SJCRH30 (cell line): ENCODE measurements around the gene TMEM14B. TPM values are rescaled to one million over a fixed set of nuclear protein-coding genes. Genes with fewer than 3 reads are reported as not detected.
"Not testable (repeated sequence)": the region's sequence is repeated elsewhere in the genome, so short reads cannot be mapped to it uniquely, and the experiment has no call there.

Experiments used
- DNase-seq, 2 experiments: peaks; one replicate each; pipeline ENCODE4 v3.0.0-alpha.2; 2015 to 2020
- H3K27ac ChIP-seq: fragments of 250-450 bp; sonication (Bioruptor Pico); 2 replicates; pipeline ENCODE4 v1.5.1; 2020; ENCODE audit warnings: mild to moderate bottlenecking, moderate library complexity
- H3K27me3 ChIP-seq: fragments of 250-450 bp; sonication (Bioruptor Pico); 2 replicates; pipeline ENCODE4 v1.5.1; 2020; ENCODE audit warnings: mild to moderate bottlenecking, moderate library complexity
- H3K36me3 ChIP-seq: fragments of 250-450 bp; sonication (Bioruptor Pico); 2 replicates; pipeline ENCODE4 v1.5.1; 2020; ENCODE audit warnings: mild to moderate bottlenecking, moderate library complexity
- H3K4me1 ChIP-seq: fragments of 250-450 bp; sonication (Bioruptor Pico); 2 replicates; pipeline ENCODE4 v1.5.1; 2020; ENCODE audit warnings: mild to moderate bottlenecking, moderate library complexity
- H3K4me3 ChIP-seq: fragments of 250-450 bp; sonication (Bioruptor Pico); 2 replicates; pipeline ENCODE4 v1.5.1; 2020; ENCODE audit warnings: mild to moderate bottlenecking, moderate library complexity
- H3K9me3 ChIP-seq: fragments of 250-450 bp; sonication (Bioruptor Pico); replicated peaks from 2 replicates; pipeline ENCODE4 v1.5.1; 2020; ENCODE audit warnings: mild to moderate bottlenecking, moderate library complexity
- total RNA-seq: library from RNA; depleted of rRNA; stranded (reverse); fragments of >200 nt; shearing (Covaris generic); gene quantifications from 2 replicates; pipeline ENCODE4 v1.2.3, GENCODE V29; 2014; rRNA removed

TMEM14B gene
- total RNA-seq: 68.8 and 73.7 TPM in 2 replicates

- peak within 1 kb of the TSS; percentile 37; the same call in 1 of the 2 replicates for H3K27ac ChIP-seq
- peak; percentile 96 for DNase-seq
- H3K36me3 ChIP-seq: peaks cover 2% of the 10 kb centered on the region; the same call in 1 of the 2 replicates
- no peaks in the 10 kb centered on the region for H3K9me3 ChIP-seq
- peak within 1 kb of the TSS; percentile 66 for H3K4me3 ChIP-seq
- no peaks in the 10 kb centered on the region for H3K27me3 ChIP-seq
- no peaks in the 10 kb centered on the region for H3K4me1 ChIP-seq
Measured at GRCh38 chr6:10747251-10747972, at the start of gene TMEM14B. TMEM14B (plus strand) TSS chr6:10747805; CDS start chr6:10749246, 1,441 bp downstream.

- Histone ChIP-seq H3K27me3 (no peaks in the 10 kb centered on the region), H3K4me3 (no peak overlapping the region), H3K36me3 (no peaks in the 10 kb centered on the region), H3K9me3 (no peaks in the 10 kb centered on the region), H3K4me1 (no peaks in the 10 kb centered on the region), H3K27ac (no peak overlapping the region)
- DNase-seq: no peak
Measured at GRCh38 chr6:10713962-10714361, 33.6 kb upstream of the TMEM14B start.

GRCh38 chr6:10719296-10719963 is 28.2 kb upstream of the TMEM14B start:
- Histone ChIP-seq H3K27me3 (no peaks in the 10 kb centered on the region), H3K4me3 (no peak overlapping the region), H3K36me3 (no peaks in the 10 kb centered on the region), H3K9me3 (no peaks in the 10 kb centered on the region), H3K4me1 (0 out of 2 replicates have a peak, but pooled peaks cover 2% of the 10 kb centered on the region), H3K27ac (no peak overlapping the region)
- DNase-seq: no peak

- H3K36me3 ChIP-seq: no peaks in the 10 kb centered on the region
- no peak for DNase-seq
- H3K27me3 ChIP-seq: no peaks in the 10 kb centered on the region
- no peaks in the 10 kb centered on the region for H3K9me3 ChIP-seq
- H3K4me3 ChIP-seq: no peak overlapping the region
- H3K4me1 ChIP-seq: 0 out of 2 replicates have a peak, but pooled peaks cover 2% of the 10 kb centered on the region
- no peak overlapping the region for H3K27ac ChIP-seq
Measured at GRCh38 chr6:10719964-10720264, 27.7 kb upstream of the TMEM14B start.

DNA sequence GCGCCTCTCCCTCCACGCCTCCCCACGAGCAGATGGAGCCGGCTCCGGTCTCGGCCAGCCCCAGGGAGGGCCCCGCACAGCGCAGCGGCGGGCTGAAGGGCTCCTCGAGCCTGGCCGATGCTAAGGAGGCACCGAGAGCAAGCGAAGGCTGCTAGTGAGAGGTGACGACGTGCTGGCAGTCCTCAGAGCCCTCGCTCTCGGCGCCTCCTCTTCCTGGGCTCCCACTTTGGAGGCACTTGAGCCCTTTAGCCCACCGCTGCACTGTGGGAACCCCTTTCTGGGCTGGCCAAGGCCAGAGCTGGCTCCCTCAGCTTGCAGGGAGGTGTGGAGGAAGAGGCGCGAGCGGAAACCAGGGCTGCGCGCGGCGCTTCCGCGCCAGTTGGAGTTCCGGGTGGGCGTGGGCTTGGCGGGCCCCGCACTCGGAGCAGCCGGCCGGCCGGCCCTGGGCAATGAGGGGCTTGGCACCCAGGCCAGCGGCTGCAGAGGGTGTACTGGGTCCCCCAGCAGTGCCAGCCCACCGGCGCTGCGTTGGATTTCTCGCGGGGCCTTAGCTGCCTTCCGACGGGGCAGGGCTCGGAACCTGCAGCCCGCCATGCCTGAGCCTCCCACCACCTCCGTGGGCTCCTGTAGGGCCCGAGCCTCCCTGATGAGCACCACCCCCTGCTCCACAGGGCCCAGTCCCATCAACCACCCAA is 27.2 kb upstream of the TMEM14B start:
- H3K27me3 ChIP-seq: no peaks in the 10 kb centered on the region
- no peak overlapping the region for H3K4me3 ChIP-seq
- no peaks in the 10 kb centered on the region for H3K9me3 ChIP-seq
- DNase-seq: no peak
- 0 out of 2 replicates have a peak, but pooled peaks cover 2% of the 10 kb centered on the region for H3K4me1 ChIP-seq
- no peaks in the 10 kb centered on the region for H3K36me3 ChIP-seq
- H3K27ac ChIP-seq: no peak overlapping the region

- H3K36me3 ChIP-seq, H3K4me1 ChIP-seq, H3K27me3 ChIP-seq, H3K27ac ChIP-seq, H3K4me3 ChIP-seq, H3K9me3 ChIP-seq, DNase-seq: not testable (repeated sequence)
Measured at GRCh38 chr6:10720960-10721849, 26.4 kb upstream of the TMEM14B start.

DNA sequence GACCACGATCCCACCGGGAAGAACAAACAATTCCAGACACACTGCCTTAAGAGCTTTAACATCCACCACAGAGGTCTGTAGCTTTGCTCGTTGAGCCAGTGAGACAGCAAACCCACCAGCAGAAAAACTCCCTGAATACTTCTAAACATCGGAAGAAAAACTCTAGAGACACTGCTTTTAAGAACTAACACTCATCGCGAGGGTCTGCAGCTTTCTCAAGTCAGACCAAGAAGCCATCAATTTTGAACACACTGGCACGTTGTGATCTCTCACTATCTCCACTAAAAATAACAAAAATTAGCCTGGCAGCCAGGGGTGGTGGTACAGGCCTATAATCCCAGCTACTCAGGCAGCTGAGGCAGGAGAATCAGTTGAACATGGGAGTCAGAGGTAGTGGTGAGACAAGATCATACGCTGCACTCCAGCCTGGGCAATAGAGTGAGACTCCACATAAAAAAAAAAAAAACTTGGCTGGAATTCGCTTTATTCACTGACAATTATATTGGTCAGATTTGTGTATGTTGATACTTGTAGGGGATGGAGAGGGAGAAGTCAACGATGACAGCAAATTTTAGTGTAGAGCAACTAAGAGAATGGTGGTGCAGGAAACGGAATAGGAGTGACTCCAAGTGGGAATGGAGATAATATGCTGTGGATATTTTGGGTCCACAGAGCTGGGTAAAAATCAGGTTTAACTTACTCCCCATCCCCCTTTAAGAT is 25.6 kb upstream of the TMEM14B start:
- no peak for DNase-seq
- Histone ChIP-seq H3K9me3 (no peaks in the 10 kb centered on the region), H3K4me3 (peak overlapping the region; percentile 67), H3K27me3 (no peaks in the 10 kb centered on the region), H3K4me1 (0 out of 2 replicates have a peak, but pooled peaks cover 2% of the 10 kb centered on the region), H3K36me3 (no peaks in the 10 kb centered on the region), H3K27ac (peak overlapping the region; percentile 79; the same call in 1 of the 2 replicates)

- no peak for DNase-seq
- H3K4me3 ChIP-seq: peak overlapping the region; percentile 67
- H3K27me3 ChIP-seq: no peaks in the 10 kb centered on the region
- 0 out of 2 replicates have a peak, but pooled peaks cover 2% of the 10 kb centered on the region for H3K4me1 ChIP-seq
- H3K9me3 ChIP-seq: no peaks in the 10 kb centered on the region
- no peaks in the 10 kb centered on the region for H3K36me3 ChIP-seq
- H3K27ac ChIP-seq: peak overlapping the region; percentile 79
Measured at GRCh38 chr6:10722570-10722819, 25.1 kb upstream of the TMEM14B start.

- H3K9me3 ChIP-seq: no peaks in the 10 kb centered on the region
- no peaks in the 10 kb centered on the region for H3K27me3 ChIP-seq
- H3K4me1 ChIP-seq: 0 out of 2 replicates have a peak, but pooled peaks cover 2% of the 10 kb centered on the region
- peak; percentile 94 to 96 for DNase-seq
- H3K36me3 ChIP-seq: no peaks in the 10 kb centered on the region
- H3K27ac ChIP-seq: peak within 1 kb of the TSS; percentile 79
- peak within 1 kb of the TSS; percentile 67 for H3K4me3 ChIP-seq
Measured at GRCh38 chr6:10722820-10723566, 24.6 kb upstream of the TMEM14B start, which contains the start of gene TMEM14C. TMEM14C (plus strand) TSS chr6:10723070; CDS start chr6:10724614, 1,544 bp downstream.

DNA sequence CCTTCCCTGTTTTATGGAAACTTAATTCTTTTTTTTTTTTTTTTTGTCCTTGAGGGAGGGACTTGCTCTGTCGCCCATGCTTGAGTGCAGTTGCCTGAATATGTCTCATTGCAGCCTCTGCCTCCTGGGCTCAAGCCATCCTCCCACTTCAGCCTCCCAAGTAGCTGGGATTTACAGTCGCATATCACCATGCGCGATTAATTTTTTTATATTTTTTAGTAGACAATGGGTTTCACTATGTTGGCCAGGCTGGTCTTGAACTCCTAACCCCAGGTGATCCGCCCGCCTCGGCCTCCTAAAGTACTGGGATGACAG is 24.1 kb upstream of the TMEM14B start:
- Histone ChIP-seq H3K27ac (peak overlapping the region; percentile 79), H3K36me3 (no peaks in the 10 kb centered on the region), H3K9me3 (no peaks in the 10 kb centered on the region), H3K4me3 (peak overlapping the region; percentile 67), H3K4me1 (0 out of 2 replicates have a peak, but pooled peaks cover 2% of the 10 kb centered on the region), H3K27me3 (no peaks in the 10 kb centered on the region)
- no peak for DNase-seq

DNA sequence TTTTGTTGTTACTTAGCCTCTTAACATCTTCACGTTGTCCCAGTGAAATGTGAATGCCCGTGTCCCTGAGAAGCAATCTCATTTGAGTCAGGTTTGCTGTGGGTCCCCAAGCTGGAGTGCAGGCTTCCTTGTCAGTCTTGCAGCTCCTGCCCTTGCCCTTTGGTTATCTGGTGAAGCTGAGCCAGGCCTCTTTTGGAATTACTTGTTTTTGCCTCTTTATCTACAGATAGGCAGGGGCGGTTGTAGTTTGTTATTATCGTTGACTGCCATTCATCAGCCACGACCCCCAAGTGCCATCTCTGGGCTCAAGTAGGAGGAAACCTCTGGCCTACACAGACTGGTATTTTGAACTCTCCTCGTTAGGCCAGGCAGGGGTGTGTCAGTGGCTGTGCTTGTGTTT is 22.6 kb upstream of the TMEM14B start:
- H3K27me3 ChIP-seq: no peaks in the 10 kb centered on the region
- no peaks in the 10 kb centered on the region for H3K36me3 ChIP-seq
- no peaks in the 10 kb centered on the region for H3K9me3 ChIP-seq
- H3K4me3 ChIP-seq: no peak overlapping the region
- H3K27ac ChIP-seq: no peak overlapping the region
- H3K4me1 ChIP-seq: 0 out of 2 replicates have a peak, but pooled peaks cover 2% of the 10 kb centered on the region
- DNase-seq: no peak

- Histone ChIP-seq H3K27ac (no peak overlapping the region), H3K4me1 (0 out of 2 replicates have a peak, but pooled peaks cover 2% of the 10 kb centered on the region), H3K9me3 (no peaks in the 10 kb centered on the region), H3K36me3 (no peaks in the 10 kb centered on the region), H3K27me3 (no peaks in the 10 kb centered on the region), H3K4me3 (no peak overlapping the region)
- DNase-seq: no peak
Measured at GRCh38 chr6:10725716-10726115, 21.9 kb upstream of the TMEM14B start.

DNA sequence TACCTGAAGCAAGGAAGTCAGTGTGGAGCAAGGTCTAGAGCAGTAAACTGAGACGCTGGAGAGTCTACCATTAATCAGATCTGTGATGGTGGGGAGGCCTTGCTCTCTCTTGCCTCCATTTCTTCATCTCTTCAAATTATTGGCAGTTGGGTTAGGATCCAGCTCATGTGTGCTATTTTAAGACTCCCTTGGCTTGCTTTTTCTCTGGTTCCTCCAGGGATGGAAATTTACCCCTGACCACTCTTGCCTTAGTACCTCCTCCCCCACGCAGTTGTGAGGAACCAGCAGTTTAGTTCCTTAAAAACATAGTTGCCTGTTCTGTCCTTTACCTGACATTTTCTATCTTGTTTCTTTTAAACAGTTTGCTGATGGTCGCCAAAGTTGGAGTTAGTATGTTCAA is 17.4 kb upstream of the TMEM14B start:
- H3K4me1 ChIP-seq: peaks cover 14% of the 10 kb centered on the region
- no peak overlapping the region for H3K27ac ChIP-seq
- no peak for DNase-seq
- no peaks in the 10 kb centered on the region for H3K36me3 ChIP-seq
- H3K27me3 ChIP-seq: no peaks in the 10 kb centered on the region
- no peak overlapping the region for H3K4me3 ChIP-seq
- H3K9me3 ChIP-seq: no peaks in the 10 kb centered on the region
